ENCODE results near the gene ARHGDIG. TPM values are rescaled to one million over a fixed set of nuclear protein-coding genes. Genes with fewer than 3 reads are reported as not detected.
"Not testable (repeated sequence)": the region's sequence is repeated elsewhere in the genome, so short reads cannot be mapped to it uniquely, and the experiment has no call there.

The ARHGDIG gene
- total RNA-seq, 1 experiment from 2014 or later: 2.6 TPM

DNA sequence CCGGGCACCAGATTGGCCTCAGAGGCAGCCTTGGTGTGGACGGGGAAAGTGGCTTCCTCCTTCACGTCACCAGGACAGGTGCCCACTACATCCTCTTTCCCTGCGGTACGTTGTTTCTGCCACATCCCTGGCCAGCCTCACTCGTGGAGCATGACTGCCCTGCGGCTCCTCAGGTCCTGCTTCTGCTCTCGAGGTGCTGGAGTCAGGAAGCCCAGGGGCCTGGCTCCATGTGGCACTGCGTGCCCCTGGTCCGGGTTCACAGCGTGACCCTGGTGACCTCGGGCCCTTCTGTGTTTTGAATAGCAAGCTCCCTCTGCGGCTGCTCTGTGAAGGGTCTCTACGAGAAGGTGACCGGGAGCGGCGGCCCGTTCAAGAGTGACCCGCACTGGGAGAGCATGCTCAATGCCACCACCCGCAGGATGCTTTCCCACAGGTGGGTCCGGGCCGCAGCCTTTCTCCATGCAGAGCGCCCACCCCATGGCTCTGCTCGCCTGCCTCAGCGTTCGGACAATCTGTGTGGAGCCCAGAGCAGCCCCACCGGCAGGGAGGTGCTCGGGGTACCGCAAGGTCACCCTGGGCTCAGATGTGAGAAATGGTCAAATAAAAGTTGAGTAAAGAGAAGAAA is 18.2 kb upstream of the ARHGDIG start:
- no peak for DNase-seq (ENCODE audit: low spot score)
- in situ Hi-C loops (cut with HindIII; ENCODE audit: low sequenced_read_pairs): no loop called here

GRCh38 chr16:263182-263774 is 17.1 kb upstream of the ARHGDIG start:
- DNase-seq (ENCODE audit: low spot score): no peak
- in situ Hi-C loops (cut with HindIII; ENCODE audit: low sequenced_read_pairs): no loop called here

GRCh38 chr16:263944-264343 is 16.4 kb upstream of the ARHGDIG start:
- DNase-seq (ENCODE audit: low spot score): no peak
- in situ Hi-C loops (cut with HindIII; ENCODE audit: low sequenced_read_pairs): no loop called here

- DNase-seq (ENCODE audit: low spot score): no peak
- in situ Hi-C loops (cut with HindIII; ENCODE audit: low sequenced_read_pairs): no loop called here
Measured at GRCh38 chr16:264440-264951, 15.9 kb upstream of the ARHGDIG start.

DNA sequence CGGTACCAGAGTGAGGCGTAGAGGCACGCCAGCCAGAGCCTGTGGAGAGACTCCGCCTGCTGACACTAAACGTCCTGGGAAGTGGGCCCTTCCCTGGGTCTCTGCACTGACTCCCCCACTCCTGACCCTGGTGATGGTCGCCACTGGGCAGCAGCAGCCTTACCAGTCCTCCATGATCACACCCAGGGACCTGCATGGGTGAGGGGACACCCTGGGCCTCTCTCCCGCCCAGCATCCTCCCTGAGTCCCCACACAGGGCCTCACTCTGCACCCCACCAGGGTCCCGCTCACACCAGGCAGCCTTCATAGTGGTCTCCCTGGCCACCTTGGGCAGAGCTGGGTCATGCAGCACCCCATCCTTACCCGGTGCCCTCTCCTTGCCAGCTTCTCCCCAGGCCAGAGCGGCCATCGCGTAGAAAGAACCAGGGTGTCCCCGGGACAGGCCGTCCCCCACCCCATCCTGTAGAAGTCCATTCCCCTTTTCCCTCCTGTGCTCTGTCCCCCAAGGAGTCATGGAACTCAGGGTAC is 15.3 kb upstream of the ARHGDIG start:
- DNase-seq (ENCODE audit: low spot score): no peak
- in situ Hi-C loops (cut with HindIII; ENCODE audit: low sequenced_read_pairs): no loop called here

DNA sequence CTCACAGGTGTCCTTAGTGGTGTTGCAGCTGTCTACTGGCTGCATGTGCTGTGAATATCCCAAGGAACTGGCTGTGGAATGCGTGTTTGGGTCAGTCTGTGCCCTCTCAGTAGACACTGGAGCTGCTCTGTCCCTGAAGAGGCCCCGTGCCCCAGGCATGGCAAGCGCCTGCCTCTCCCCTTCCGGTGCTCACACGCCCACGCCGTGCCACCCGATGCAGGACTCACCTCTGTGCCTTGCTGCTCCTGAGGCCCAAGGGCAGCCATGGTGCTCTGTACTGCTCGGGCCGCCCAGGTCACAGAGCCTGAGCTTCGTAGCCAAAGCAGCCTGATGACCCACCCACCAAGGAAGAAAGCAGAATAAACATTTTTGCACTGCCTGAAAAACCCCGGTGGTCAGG is 14.7 kb upstream of the ARHGDIG start:
- in situ Hi-C loops (cut with HindIII; ENCODE audit: low sequenced_read_pairs): no loop called here
- no peak for DNase-seq (ENCODE audit: low spot score)

DNA sequence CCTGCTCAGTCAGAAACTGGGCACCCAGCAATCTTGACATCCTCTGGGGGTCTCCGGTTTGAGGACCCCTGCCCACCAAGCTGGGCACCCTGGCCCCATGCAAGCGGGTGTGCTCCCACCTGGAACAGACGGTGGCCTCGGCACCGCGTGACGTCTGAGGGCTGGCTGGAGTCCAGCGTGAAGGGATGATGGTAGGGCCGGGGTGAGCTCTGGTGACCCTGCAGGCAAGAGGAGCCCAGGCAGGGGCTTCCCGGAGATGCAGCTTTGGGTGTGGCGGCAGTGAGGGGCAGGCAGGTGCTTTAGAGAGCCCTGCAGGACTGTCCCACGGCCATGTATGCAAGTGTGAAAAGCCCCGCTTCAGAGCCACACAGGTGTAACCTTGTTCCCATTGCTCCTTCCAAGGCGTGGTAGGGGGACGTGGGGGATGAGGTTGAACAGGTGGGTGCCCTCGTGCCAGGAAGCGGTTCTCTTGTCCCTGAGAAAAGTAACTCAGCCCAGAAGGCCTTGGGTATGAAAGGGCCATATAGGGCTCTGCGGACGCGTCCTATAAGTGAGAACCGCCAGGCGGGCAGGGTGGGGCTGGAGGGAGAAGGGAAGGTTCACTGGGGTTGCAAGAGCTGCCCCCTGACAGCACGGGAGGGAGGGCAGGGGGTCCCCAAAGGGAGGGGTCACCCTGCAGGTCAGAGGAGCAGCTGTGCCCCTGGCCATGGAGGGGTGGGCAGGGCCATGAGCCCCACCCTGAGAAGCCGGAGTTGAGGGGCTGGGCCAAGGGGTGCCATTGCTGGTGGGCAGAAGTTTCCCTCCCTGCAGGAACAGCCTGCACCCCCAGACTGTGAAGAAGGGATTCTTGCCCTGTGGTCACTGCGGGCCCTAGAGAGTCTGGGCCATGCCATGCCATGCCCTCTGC is 13.9 kb upstream of the ARHGDIG start:
- DNase-seq (ENCODE audit: low spot score): no peak
- in situ Hi-C loops (cut with HindIII; ENCODE audit: low sequenced_read_pairs): no loop called here

DNA sequence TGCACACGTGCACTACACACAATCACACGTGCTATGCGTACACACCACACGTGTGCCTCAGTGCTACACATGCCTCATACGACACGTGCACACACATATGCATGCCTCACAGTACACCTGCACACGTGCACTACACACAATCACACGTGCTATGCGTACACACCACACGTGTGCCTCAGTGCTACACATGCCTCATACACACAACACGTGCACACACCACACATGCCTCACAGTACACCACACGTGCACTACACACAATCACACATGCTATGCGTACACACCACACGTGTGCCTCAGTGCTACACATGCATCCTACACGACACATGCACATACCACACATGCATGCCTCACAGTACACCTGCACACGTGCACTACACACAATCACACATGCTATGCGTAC is 12.8 kb upstream of the ARHGDIG start:
- DNase-seq (ENCODE audit: low spot score); in situ Hi-C loops (cut with HindIII; ENCODE audit: low sequenced_read_pairs): not testable (repeated sequence)

- in situ Hi-C loops (cut with HindIII; ENCODE audit: low sequenced_read_pairs): no loop called here
- peak; percentile 38 for DNase-seq (ENCODE audit: low spot score)
Measured at GRCh38 chr16:268141-269053, 12.0 kb upstream of the ARHGDIG start.

DNA sequence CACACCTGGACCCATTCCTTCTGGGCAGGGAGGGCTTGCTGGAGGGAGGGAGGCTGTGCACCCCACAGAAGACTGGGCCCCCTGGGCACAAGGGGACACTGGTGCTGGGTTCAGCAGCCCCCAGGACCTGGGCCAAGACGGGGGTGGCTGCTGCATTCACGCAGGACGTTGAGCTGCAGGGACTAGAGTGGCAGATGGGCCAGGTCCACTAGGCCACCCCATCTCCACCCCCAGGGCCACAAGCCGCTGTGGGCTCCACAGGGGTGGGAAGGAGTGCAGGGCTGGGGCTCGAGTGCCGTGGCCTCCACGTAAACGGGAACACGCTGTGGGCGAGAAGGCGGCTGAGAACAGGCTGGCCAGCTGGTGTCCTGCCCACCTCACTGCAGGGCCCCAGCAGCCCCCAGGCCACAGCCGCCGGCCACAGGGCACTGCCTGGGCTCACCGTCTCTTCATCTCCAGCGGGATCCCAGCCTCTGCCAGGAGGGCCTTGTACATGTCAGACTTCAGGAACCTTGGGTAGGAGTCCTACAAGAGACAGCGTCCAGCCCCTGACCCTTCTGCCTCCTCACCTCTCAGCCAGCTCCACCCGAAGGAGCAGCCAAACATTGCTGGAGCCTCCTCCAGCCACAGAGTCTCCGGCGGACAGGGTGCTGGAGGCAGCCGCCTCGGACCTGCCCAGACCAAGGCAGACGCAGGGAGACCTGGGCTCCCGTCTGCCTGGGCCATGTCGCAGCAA is 11.2 kb upstream of the ARHGDIG start:
- in situ Hi-C loops (cut with HindIII; ENCODE audit: low sequenced_read_pairs): no loop called here
- DNase-seq (ENCODE audit: low spot score): no peak

- DNase-seq (ENCODE audit: low spot score): no peak
Measured at GRCh38 chr16:270381-271255, 9.8 kb upstream of the ARHGDIG start.

GRCh38 chr16:272633-273546 is 7.5 kb upstream of the ARHGDIG start:
- in situ Hi-C loops (cut with HindIII; ENCODE audit: low sequenced_read_pairs): no loop called here
- no peak for DNase-seq (ENCODE audit: low spot score)

More at GRCh38 chr16:270381-271255, 9.8 kb upstream of the ARHGDIG start:
- in situ Hi-C loops (cut with HindIII; ENCODE audit: low sequenced_read_pairs): no loop called here

- no peak for DNase-seq (ENCODE audit: low spot score)
- in situ Hi-C loops (cut with HindIII; ENCODE audit: low sequenced_read_pairs): no loop called here
Measured at GRCh38 chr16:273547-274421, 6.6 kb upstream of the ARHGDIG start.

DNA sequence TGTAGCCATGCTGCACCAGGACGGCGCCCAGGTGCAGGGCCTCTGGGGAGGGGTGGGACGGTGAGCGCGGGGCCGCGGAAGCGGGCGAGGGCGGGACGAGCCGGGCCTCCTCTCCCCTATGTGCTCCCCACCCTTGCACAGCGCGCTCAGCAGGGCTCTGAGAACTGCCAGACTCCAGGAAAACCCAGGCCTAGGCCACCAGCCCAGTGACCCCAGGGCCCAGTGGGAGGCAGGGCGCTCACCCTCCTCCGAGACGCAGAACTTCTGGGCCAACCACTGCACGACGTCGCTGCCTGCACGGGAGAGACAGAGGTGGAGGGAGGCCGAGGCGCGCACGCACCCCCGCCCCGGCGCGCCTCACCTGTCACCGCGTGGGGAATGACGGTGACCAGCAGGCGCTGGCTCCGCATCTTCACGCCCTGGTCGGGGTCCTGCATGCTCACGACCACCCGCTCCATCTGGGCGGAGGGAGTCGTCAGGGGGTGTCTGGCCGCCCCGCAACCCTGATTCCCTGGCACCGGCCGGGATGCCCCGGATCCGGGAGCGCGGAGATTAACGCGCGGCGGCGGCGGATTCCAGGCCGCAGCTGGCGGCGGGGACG is 5.2 kb upstream of the ARHGDIG start:
- DNase-seq (ENCODE audit: low spot score): no peak
- in situ Hi-C loops (cut with HindIII; ENCODE audit: low sequenced_read_pairs): no loop called here

- in situ Hi-C loops (cut with HindIII; ENCODE audit: low sequenced_read_pairs): no loop called here
- DNase-seq (ENCODE audit: low spot score): no peak
Measured at GRCh38 chr16:275786-276232, 4.6 kb upstream of the ARHGDIG start, which contains the start of gene RGS11. Gene RGS11, minus strand, starts transcription at chr16:275944. Its CDS starts 33 bp downstream, at chr16:275911.

Measured in G401 (cell line).